ENCODE results near the gene KRT78.

KRT78 gene

DNA sequence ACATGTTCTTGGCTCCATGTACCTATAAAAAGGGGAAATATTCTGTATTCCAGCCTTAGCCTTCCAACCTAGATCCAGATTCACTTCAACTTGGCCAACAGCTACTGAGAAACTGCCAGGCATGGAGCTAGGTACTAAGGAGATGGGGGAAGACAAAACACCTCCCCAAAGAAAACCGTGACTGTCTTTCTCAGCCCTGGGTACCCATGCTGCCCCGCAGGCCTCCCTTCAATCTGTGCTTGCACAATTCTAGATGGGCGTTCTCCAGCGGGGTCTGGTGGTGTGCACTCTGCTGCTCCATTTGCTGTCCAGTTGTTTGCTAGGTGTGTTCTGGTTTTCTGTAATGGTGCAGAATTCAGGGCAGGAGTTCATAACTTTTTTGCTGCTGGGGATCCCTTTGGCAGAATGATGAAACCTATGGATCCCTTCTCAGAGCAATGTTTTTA, 34.1 kb downstream of the KRT78 start:
- Mint-ChIP-seq H3K9me3 (no peaks in the 10 kb centered on the region), H3K36me3 (no peaks in the 10 kb centered on the region), H3K27ac (no peak overlapping the region), H3K27me3 (no peaks in the 10 kb centered on the region), H3K4me1 (peaks cover 16% of the 10 kb centered on the region), H3K4me3 (no peak overlapping the region)

DNA sequence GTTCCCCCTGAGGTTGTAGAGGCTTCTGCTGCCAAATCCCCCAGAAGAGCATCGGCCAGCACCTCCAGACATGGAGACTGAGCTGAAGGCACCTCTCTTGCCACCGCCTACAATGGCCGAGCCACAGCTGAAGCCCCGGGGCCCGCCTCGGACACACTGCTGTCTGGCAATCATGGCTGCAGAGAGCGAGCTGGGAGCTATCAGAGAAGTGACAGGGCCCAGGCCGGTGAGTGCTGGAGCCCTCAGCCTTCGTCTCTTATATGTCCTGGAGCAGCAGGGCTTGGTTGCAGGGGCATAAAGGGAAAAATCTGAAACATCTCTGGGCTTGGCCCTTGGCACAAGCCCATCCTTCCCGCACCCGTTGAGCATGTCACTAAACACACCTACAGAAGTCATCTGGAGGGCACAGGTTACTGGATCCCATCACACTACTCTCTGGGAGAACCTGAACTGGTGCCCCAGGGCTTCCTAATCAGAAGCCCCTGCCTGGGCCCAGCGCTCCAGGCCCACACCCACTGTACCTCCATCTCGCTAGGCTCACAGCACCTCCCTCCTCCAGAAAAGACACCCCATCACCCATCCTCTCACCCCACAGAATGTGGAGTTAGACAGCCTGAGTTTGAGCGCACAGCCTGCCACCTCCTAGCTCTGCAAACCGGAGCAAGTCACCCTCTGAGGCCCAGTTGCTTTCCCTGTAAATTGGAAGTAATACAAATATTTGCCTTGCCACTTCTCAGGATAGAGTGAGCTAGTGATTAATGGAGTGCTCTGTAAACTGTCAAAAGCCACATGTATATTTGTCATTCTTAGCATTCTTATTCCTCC, 34.7 kb downstream of the KRT78 start, which contains the start of gene KRT4:
TSS of gene KRT4 (minus strand) at position 232 of the 825 bp plus-strand sequence. CDS start at position 174, 58 bp downstream.
- Mint-ChIP-seq H3K27me3 (no peaks in the 10 kb centered on the region), H3K4me3 (no peak within 1 kb of the TSS), H3K4me1 (peaks cover 16% of the 10 kb centered on the region), H3K27ac (peak within 1 kb of the TSS; percentile 48), H3K36me3 (no peaks in the 10 kb centered on the region), H3K9me3 (no peaks in the 10 kb centered on the region)

DNA sequence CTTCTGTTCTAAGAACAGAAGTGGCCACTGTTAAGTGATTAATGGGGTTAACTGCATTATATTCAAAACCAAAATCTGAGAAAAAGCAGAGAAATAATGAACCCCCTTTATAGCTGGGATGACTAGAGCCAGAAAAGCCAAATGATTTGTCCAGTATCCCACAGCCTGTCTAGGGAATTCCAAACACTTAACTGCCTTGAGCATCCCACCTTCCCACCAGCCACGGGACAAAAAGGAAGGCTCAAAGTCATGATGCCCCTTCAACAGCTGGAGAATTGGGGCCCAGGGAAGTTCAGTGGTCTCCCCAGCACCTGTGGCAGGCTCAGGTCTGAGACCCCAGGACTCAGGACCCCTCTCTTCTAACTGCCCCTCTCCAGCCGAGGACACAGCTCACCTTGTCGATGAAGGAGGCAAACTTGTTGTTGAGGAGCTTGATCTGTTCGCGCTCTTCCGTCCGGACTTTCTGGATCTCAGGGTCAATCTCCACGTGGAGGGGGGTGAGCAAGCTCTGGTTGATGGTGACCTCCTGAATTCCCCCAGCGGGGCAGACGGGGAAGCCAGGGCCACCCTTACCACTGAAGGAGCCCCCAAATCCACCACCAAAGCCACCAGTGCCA, 35.5 kb downstream of the KRT78 start:
- H3K9me3 Mint-ChIP-seq: no peaks in the 10 kb centered on the region
- H3K4me3 Mint-ChIP-seq: no peak overlapping the region
- H3K27ac Mint-ChIP-seq: no peak overlapping the region
- H3K36me3 Mint-ChIP-seq: no peaks in the 10 kb centered on the region
- peaks cover 12% of the 10 kb centered on the region for H3K4me1 Mint-ChIP-seq
- H3K27me3 Mint-ChIP-seq: no peaks in the 10 kb centered on the region

DNA sequence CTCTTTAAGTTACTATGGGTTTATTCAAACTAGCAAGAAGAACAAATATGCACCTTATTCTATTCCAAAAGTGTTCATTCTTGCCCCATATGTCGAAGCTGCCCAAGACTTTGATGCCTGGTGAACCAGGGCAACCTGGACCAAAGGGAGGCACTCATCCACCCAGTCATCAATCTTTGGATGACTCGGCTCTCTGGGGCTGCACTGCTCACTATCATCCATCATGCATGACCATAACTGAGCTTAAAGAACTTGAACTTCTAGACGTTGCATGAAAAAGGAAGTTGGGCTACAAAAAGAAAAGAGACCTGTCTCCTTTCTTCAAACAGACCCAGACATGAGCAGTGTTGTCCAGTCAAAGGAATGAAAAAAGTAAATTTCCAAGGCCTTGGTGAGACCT, 36.0 kb downstream of the KRT78 start:
- Mint-ChIP-seq H3K36me3 (no peaks in the 10 kb centered on the region), H3K27ac (no peak overlapping the region), H3K4me3 (no peak overlapping the region), H3K9me3 (no peaks in the 10 kb centered on the region), H3K27me3 (no peaks in the 10 kb centered on the region), H3K4me1 (peaks cover 7% of the 10 kb centered on the region)

DNA sequence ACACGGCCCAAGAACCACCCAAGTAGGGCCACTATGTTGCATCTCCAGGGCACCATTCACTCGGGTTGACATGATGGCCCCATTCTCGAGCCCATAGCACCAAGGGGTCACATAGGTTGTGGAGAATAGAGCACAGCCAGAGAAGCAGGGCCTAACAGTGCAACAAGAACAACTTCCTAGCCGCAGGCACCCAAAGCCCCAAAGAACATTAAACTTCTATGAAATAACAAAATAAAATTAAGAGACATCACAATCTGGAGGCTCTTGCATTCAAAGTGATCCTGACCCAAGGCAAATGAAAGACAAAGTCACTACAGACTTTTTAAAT, 36.8 kb downstream of the KRT78 start:
- no peaks in the 10 kb centered on the region for H3K27me3 Mint-ChIP-seq
- no peaks in the 10 kb centered on the region for H3K4me1 Mint-ChIP-seq
- H3K4me3 Mint-ChIP-seq: no peak overlapping the region
- H3K27ac Mint-ChIP-seq: no peak overlapping the region
- H3K36me3 Mint-ChIP-seq: no peaks in the 10 kb centered on the region
- H3K9me3 Mint-ChIP-seq: no peaks in the 10 kb centered on the region

DNA sequence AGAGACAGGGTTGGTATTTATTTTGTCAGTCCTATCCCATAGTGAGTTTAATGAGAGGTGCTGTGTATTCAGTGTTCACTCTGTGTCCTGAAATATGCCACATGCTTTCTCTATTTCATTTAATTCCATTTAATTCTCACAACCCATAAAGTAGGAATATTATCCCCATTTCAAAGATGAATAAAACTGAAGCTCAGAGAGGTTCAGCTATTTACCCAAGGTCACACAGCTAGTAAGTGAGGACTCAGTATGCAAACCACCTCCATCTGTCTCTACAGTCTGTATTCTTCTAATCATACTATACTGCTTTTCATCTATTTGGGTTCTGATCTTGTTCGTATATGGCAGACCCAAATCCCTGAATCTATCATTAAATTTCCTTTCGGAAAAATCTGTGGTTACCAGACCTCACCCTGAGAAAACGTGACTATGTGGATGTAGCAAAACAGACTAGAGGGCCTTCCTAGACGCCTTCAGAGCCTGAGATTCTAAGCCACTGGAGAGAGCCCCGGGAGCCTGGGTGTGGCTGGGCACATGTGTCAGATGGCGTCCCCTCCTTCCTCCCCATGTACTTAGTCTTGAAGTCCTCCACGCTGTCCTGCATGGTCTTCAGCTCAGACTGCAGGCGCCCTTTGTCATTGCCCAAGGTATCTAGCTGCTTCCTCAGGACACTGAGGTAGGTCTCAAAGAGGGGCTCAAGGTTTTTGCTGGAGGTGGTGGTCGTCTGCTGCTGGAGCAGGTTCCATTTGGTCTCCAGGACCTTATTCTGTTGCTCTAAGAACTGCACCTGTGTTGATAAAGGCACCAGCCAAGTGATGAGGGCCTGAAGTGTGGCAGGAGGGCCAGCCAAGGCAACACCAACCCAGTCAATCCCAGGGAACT, 37.4 kb downstream of the KRT78 start:
- Mint-ChIP-seq H3K4me3 (no peak overlapping the region), H3K9me3 (no peaks in the 10 kb centered on the region), H3K36me3 (no peaks in the 10 kb centered on the region), H3K27ac (no peak overlapping the region), H3K27me3 (no peaks in the 10 kb centered on the region), H3K4me1 (no peaks in the 10 kb centered on the region)

DNA sequence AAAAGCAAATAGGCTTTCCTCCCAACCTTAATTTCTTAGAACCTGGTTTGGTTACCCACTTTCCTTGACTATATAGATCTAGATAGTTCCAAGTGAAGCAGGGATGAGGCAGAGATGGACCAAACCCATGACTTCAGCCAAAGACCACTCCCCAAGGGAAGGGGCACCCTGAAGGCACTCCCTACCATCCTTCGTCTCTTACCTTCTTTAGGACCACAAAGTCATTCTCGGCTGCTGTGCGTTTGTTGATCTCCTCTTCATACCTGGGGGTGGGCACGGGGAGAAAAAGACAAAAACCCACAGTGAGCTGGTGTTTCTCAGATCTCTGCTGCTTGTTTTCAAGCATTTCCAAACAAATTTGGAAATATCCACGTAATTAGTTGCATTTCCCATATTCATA, 38.2 kb downstream of the KRT78 start:
- Mint-ChIP-seq H3K4me1 (no peaks in the 10 kb centered on the region), H3K9me3 (no peaks in the 10 kb centered on the region), H3K36me3 (no peaks in the 10 kb centered on the region), H3K4me3 (no peak overlapping the region), H3K27me3 (no peaks in the 10 kb centered on the region), H3K27ac (no peak overlapping the region)

DNA sequence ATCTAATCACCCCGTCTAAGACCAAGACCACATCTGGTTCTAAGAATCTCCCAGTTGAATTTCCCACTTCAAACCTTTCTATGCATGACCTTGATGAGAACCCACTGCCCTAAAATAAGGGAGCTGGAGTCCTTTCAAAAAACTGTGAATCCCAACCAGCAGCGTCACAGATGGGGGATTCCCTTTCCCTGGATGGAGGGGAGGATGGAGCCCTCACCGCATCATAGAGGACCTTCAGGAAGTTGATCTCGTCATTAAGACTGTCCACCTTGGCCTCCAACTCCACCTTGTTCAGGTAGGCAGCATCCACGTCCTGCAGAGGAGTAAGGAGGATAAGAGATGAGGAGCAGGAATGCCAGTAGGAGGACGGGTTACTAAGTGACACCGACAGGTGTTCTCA, 39.6 kb downstream of the KRT78 start:
- Mint-ChIP-seq H3K27me3 (no peaks in the 10 kb centered on the region), H3K4me3 (no peak overlapping the region), H3K27ac (no peak overlapping the region), H3K36me3 (no peaks in the 10 kb centered on the region), H3K4me1 (no peaks in the 10 kb centered on the region), H3K9me3 (no peaks in the 10 kb centered on the region)

DNA sequence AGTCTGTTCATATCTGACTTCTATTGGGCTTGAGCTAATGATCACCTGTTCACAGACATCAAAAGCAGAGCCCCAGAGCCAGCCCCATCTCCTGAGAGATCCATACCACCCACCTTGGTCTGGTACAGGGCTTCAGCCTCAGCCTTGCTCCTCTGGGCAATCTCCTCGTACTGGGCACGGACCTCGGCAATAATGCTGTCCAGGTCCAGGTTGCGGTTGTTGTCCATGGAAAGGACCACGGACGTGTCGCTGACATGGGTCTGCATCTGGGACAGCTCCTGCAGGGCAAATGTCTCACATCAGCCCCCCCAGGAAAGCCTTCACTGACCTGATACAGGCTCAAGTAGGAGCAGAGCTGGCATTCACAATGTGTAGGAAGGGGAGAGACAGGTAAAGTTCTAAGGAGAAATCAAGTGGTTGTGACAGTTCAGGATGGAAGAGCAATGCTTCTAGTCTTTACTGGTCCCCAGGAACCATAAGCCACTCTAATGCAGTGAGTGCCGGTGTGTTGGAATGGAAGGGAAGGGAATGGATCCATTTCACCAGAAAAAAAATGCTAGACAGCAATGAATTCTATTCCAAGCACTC, 40.1 kb downstream of the KRT78 start:
- Mint-ChIP-seq H3K36me3 (no peaks in the 10 kb centered on the region), H3K9me3 (no peaks in the 10 kb centered on the region), H3K27me3 (no peaks in the 10 kb centered on the region), H3K27ac (no peak overlapping the region), H3K4me1 (no peaks in the 10 kb centered on the region), H3K4me3 (no peak overlapping the region)

DNA sequence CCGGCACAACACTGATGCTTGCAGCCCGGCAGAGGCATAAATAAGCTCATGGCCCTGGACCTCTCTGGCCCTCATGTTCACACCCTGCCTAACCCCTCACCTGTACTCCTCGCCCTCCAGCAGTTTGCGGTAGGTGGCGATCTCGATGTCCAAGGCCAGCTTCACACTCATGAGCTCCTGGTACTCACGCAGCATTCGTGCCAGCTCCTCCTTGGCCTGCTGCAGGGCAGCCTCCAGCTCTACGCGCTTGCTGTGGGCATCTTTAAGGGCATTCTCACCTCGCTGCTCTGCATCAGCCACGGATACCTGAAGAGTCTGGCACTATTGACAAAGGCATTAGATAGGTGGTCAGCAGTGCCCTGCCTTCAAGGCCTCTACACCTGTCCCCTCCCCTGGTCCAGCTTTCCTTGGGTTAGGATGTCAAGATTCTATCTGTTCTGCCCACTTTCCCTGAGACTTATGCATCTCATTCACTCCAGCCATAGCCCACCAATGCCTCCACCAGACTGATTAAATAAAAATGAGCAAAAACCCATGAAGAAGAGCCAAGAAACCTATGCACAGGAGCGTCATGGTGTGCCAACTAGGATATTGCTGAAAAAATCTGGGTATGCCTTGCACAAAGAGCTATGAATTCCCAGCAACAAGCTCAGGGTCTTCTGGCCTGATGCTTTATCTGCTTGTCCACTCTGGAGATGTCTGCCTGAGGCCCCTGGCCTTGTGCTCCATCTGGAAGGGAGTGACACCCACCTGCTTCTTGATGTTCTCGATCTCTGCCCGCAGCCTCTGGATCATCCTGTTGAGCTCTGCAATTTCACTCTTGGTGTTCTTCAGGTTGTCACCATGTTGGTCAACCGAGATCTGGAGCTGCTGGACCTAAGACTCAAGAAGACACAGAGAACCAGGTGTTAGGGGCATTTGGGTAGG, 41.0 kb downstream of the KRT78 start:
- H3K27ac Mint-ChIP-seq: no peak overlapping the region
- H3K4me3 Mint-ChIP-seq: no peak overlapping the region
- H3K9me3 Mint-ChIP-seq: no peaks in the 10 kb centered on the region
- H3K4me1 Mint-ChIP-seq: no peaks in the 10 kb centered on the region
- H3K36me3 Mint-ChIP-seq: no peaks in the 10 kb centered on the region
- no peaks in the 10 kb centered on the region for H3K27me3 Mint-ChIP-seq

DNA sequence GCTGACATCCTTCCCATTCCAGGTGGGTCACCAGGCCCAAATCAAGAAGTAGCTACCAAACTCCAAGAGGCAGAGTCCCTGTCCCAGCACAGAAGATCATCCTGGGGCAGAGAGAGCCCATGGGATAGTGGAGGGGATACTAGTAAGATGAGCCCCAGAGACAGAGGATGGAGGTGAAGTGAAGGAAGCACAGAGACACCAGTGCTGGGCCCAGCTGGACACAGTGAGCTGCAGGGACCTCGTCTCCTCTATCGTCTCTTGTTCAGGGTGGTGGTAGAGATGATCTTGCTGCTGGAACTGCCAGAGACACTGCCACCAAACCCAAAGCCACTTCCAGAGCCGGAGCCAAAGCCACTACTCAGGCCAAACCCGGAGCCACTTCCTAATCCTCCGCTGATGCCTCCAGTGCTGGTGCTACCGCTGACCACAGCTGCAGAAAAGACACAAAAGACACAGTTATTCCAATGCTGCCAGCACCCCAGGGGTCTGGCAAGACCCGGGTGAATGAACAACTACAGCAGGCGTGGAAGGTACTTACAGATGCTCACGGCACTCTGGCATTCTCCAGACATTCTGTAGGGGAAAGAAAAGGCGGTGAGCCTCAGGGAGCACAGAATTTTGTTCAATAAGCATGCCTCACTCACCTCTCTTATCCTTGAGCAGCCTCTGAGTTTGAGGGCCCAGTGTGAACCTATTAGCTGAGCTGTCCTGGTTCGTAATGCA, 41.8 kb downstream of the KRT78 start:
- no peak overlapping the region for H3K27ac Mint-ChIP-seq
- H3K4me1 Mint-ChIP-seq: no peaks in the 10 kb centered on the region
- H3K4me3 Mint-ChIP-seq: no peak overlapping the region
- H3K27me3 Mint-ChIP-seq: no peaks in the 10 kb centered on the region
- H3K36me3 Mint-ChIP-seq: no peaks in the 10 kb centered on the region
- H3K9me3 Mint-ChIP-seq: no peaks in the 10 kb centered on the region

DNA sequence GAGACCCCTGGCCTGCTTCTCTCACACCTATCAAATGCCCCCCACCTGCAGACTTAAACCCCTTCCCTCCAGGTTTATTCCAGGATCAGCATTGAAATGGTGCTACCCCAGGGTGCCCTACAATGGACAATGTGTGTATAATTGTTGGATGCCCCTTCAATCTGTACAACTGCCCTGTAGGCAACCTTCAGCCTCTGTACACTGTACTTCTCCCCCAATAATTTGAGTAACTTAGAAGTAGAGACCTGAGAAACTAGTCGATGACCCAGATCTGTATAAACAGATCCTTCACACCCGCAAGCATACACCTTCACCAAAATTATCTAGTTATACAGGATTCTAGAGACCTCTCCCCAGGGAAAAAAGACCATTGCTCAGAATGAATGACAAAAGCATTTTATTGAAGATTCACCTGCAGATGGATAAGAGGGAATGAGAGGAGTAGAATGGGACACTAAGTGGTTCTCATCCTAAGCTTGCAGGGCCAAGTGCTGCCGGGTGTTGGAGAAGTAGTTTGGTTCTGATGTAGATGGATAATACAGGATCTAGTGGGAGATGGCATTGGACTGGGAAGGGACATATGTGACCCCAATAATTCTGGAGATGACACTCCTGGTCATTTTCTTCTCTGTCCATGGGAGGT, 42.5 kb downstream of the KRT78 start:
- no peaks in the 10 kb centered on the region for H3K36me3 Mint-ChIP-seq
- H3K27me3 Mint-ChIP-seq: no peaks in the 10 kb centered on the region
- H3K9me3 Mint-ChIP-seq: no peaks in the 10 kb centered on the region
- no peaks in the 10 kb centered on the region for H3K4me1 Mint-ChIP-seq
- no peak overlapping the region for H3K27ac Mint-ChIP-seq
- H3K4me3 Mint-ChIP-seq: no peak overlapping the region

DNA sequence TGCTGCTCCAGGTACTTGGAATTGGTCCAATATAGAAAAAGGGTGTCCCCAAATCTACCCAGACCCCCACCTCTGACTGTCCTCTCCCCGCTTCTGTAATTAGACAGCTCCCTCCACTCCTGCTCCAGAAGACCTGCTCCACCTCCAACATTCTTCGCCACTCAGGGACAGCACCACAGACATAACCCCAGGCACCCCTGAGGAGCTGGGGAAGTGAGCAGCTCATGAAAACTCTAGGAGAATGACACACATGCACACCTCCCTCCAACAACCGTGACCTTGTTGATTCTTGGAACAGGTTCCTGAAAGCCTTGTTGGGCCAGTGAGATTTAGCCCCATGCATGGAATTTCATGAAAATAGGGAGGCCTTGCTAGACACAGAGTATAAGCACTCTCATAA, 43.1 kb downstream of the KRT78 start:
- H3K4me3 Mint-ChIP-seq: no peak overlapping the region
- no peaks in the 10 kb centered on the region for H3K9me3 Mint-ChIP-seq
- H3K4me1 Mint-ChIP-seq: no peaks in the 10 kb centered on the region
- no peaks in the 10 kb centered on the region for H3K36me3 Mint-ChIP-seq
- no peak overlapping the region for H3K27ac Mint-ChIP-seq
- no peaks in the 10 kb centered on the region for H3K27me3 Mint-ChIP-seq

DNA sequence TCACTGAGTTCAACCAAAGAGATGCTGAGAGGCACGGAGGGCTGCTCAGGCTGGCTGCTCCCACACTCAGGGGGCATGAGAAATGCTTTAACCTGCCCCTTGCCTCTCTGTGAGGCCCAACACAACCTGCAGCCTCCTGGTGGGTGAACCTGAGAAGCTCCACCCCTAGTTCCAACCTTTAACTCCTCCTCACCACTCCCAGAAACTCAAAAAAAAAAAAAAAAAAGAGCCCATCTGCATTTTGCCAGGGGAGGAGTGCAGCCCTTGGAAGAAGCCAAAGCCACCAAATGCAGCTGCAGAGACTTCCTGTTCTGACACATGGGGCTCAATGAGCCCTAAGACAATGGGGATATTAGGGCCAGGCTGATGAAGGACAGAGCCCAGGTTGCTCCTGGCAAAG, 43.8 kb downstream of the KRT78 start:
- H3K27me3 Mint-ChIP-seq: no peaks in the 10 kb centered on the region
- H3K27ac Mint-ChIP-seq: no peak overlapping the region
- H3K36me3 Mint-ChIP-seq: no peaks in the 10 kb centered on the region
- H3K4me1 Mint-ChIP-seq: no peaks in the 10 kb centered on the region
- no peaks in the 10 kb centered on the region for H3K9me3 Mint-ChIP-seq
- H3K4me3 Mint-ChIP-seq: no peak overlapping the region
